ENCODE data around the gene AMOTL2.

Gene AMOTL2

DNA sequence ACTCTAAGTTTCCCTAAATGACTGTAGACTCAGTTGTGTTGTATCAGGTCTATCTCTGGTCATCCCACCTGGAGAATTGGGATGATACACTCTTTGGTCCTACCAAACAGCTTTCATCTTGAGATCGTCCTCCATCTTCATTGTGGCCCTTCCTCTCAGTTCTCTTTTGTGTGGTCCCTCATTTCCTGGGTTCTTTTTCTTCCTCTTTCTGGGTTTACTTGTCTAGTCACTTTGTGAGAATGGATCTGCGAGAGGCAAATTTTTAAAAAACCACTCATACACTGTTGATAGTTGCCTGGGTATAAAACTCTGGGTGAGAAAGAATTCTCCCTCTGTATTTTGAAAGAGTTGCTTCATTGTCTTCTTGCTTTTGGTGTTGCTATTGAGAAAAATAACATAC lies 6.0 kb upstream of the AMOTL2 start:
- in situ Hi-C loops (cut with HindIII; ENCODE audit: low sequenced_read_pairs), result no loop called here

DNA sequence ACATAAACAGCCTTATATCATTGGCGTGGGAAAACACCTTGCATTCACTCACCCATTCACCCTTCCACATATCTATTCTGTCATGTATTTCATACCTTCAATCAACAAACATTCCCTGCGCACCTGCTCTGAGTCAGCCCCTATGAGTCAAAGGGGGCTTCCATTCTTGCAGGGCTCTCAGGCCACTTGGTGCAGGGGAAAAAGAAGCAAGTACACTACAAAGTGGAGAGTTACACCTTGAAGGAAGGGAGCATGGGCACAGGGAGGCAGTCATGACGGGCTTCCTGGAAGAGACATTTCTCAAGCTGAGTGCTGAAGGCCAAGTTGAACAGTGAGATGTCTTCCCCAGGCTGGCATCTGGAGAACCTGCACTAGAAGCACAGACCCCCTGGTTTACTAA lies 4.6 kb upstream of the AMOTL2 start:
- in situ Hi-C loops (cut with HindIII; ENCODE audit: low sequenced_read_pairs), result no loop called here

DNA sequence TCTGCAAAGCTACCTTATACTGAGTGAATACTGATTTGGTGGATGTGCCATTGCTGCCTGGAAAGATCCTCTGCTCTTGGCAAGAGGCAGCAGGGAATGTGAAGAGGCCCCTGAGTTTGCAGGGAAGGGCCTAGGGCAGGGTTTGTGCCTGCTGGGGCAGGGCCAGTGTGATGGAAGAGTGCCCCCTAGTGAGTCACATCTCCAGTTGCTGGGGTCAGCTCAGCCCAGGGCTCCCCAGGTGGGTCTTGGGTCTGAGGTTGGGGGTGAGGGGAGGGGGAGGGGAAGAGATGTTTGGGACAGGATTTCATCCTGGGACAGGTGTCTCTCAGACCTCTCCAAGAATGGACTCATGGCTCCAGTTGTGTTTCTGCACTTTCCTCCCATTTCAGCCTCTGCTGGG lies 4.1 kb upstream of the AMOTL2 start:
- in situ Hi-C loops (cut with HindIII; ENCODE audit: low sequenced_read_pairs), result no loop called here

DNA sequence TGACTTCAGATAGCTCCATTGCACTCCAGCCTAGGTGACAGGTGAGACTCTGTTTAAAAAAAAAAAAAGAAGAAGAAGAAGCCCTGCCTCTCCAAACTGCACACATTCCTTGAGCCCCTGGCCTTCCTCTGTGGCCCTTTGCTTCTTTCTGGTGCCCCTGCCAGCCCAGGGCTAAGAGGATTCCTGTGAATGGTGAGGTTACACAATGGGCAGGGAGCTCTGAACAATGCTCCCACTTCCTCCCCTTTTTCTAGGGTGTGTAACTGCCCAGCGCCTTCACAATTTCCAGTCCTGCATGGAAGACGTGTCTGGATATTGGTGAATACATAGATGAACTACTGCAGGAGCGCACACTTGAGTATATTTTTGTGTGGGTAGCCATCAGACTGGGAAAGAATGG lies 3.6 kb upstream of the AMOTL2 start:
- in situ Hi-C loops (cut with HindIII; ENCODE audit: low sequenced_read_pairs), result no loop called here

DNA sequence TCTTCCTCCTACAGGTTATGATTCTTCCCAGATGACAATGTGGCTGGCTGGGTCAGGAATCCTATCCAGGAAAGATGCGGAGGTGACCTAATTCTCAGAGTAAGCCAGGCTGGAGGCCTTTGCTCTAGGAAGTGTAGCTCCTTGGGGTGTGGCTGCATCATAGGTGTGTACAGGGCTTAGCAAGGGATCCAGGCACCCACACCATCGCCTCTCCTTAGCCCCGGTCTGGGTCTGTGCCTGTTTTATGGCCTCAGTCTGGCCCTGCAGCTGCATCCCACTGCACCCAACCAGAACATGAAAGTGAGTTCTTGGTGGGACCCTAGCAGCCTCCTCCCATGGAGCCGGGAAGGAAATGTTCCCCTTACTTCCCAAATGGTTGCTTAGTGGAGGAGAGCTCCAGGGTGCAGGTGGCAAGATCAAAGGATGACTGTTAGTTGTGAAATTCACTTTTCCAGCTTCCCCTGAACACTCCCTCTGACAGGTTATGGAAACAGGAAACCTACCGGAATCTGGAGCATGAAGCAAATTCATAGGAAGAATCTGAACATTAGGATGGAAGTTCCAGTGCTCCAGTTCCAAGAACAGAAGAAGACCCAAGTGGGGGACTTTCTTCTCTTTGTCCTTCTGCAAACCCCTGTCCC lies 2.7 kb upstream of the AMOTL2 start:
- in situ Hi-C loops (cut with HindIII; ENCODE audit: low sequenced_read_pairs), result no loop called here

DNA sequence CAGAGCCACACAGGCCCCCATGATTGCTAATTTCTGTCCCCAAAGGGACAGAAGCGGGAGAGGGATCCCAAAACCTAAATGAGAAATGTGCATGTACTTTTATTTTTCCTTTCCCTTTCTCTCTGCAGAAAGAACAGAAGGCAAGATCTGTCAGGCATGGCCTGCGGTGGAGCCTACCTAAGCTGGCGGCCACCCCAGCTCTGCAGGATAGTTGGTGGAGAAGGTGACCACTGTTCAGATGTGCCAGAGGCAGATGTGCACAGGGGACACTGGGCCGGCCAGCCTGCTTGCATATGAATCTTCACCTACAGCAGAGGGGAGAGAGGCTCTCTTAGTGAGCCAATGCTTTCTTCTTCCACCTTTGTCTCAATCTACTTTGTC lies 2.1 kb upstream of the AMOTL2 start:
- in situ Hi-C loops (cut with HindIII; ENCODE audit: low sequenced_read_pairs), result no loop called here

DNA sequence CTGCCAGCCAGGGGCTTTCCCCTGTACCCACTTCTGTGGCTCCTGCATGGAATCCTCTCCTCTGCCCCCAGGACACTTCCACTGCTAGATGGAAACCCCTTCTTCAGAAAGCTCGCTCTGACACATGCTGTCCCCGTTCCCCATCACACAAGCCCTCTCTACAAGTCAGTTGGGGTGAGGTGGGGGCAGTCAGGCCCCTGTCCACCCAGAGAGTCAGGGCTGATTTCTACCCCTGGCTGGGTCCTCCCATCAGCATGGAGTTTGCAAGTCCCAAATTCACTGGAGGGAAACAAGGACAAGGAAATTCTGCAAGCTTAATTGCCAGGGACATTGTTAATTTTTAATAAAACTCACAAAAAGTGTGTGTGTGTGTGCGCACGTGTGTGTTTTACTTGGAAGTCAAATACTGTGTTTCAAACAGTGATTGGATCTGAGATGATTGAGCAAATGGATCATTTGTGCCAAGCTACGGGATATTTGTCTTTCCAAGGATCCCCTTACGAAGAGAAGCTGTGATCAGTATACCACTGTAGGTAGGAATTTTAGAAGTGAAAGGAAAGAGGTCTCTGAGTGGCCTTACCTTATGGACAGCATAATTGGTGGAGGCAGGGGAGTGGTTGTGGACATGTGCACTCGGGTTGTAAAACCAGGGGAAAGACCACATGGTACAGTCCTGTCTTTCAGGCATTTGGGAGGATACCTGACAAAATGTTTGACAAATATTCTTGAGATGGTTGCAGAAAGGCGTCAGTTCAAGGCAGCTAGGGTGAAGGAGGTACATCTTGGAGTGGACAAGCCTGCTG lies 1.5 kb upstream of the AMOTL2 start:
- in situ Hi-C loops (cut with HindIII; ENCODE audit: low sequenced_read_pairs), result no loop called here

DNA sequence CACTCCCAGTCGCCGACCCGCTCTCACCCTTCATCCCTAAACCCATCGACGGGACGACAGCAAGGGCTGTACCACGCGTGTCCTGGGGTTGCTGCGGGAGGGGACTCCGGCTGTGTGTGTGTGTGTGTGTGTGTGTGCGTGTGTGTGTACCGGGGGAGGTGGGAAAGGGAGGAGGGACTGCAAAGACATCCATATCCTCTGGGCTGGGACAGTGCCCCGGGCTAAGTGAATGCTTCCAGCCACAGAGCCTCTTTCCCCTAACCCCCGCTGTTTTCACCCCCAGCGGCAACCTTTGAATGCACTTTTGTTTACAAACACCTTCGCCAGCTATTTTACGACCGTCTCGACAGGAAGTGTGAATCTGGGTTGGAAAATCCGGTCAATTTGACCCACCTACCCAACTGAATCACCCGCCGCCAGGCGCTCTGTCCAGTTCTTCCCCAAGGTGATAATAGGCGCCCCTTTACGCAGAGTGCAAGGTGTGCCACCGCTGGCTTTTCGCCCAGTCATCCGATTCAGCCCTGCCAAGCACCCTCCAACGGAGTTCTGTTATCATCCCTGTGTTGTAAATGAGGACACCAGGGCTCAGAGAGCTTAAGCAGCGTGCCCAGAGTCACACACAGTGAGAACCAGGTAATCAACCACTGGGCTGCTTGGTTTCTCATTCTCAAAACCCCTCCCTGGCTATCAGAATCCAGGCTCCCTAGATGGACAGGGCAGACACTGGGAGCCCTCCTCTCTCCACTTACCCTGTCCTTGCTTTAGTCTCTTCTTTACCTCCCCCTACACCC lies 739 bp upstream of the AMOTL2 start:
- in situ Hi-C loops (cut with HindIII; ENCODE audit: low sequenced_read_pairs), result no loop called here

DNA sequence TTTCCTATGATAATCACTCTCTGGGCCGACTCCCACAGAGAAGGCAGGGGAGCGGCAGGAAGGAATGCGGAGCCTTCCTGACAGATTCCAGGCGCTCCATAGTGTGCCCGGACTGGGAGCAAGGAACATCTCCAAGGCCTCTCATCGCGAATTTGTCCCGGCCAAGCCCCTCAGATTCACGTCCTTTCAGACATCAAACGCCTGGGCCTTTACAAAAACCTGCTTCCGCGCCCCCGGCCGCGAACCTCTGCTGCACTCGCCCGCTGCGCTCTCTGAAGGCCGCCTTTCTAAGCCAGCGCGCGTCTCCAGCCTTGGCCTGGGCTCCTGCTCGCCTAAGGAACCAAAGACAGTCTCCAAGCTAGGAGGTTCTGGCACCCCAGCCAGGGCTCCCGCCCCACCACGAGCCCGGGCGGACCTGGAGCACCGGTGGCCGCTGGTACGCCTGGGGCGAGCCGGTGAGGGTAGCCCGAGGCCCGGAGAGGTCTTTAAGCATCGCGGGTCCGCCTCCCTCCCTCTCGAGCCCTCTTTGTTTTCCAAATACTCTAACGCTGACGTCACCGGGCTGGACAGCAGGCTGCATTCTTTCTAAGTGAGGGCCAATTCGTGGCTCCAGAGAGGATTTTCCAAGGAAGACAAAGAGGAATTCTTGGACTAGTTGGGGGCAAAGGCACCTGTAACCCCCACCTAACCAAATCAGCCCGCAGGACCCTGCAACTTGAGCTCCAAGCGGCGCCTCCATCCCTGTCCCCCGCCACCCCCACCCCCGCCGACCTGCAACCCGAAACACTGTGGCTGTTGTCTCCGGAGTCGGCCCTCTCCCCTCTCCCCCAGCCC lies 759 bp downstream of the AMOTL2 start:
- in situ Hi-C loops (cut with HindIII; ENCODE audit: low sequenced_read_pairs), result no loop called here

DNA sequence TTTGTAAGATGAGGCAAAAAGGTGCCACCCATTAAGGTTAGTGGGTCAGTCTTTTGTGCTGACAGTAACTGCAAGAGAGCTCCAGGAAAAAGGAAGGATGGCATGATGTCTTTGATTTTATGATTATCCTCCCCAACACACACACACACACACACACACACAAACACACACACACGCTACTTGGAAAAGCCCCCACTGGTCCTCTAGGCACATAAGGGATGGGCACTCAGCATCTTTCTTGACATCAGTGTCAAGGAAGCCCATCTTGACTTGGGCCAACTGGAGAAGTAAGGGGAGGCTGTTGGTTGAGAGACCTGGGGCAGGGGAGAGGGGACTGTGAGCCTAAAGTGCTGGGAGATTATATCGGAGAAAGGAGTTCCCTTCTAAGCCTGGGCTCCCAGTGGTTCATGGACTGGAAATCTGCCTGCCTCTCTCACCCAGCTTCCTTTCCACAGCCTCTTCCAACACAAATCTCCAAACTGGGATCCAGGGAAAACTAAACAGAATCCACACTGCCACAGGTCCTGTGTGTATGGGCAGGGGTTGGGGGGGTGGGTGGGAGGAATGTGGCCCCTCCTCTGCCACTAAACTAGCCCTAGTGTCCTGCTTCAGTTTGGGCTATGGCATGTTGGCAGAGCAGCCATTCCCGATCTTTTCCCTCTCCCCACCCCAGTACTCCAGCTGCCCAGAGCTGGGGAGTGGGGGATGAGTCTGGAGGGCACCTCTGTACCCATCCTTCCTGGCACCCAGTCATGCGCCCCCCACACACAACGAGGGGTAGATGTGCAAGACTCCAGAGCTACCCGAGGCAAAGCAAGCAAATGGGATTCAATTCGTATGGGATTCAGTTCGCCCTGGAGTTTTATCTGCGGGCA lies 1.6 kb downstream of the AMOTL2 start:
- in situ Hi-C loops (cut with HindIII; ENCODE audit: low sequenced_read_pairs), result no loop called here

DNA sequence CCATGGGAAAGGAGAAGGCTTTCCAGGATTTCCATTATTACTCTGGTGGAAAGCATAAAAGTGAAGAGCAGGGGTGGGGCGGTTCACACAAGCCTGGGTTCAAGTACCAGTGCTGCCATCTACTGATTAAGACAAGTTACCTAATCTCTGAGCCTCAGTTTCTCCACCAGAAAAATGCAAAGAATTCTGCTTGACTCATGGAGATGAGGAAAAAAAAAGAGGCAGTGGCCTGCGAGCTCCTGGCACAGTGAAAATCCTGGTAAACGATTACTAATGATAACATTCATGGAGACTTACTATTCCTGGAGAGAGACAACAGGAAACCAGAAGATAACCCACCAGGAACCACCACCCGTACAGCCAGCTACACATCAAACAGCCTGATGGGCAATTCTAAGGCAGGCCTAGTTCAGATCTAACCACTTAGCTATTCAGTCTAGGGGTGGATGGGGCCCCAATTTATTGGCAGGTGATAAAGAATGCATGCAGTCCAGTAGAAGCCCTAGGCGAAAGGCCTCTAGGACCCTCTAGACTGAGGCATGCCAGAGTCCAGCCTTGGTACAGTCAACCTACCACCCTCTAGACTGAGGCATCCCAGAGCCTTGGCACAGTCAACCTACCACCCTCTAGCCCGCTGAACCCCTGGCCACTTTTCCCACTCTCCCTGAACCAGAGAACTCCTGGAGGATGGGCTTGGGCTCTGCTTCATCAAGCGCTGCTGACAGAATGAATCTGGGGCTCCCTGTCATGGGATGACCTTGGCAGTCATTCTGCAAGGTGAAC lies 2.5 kb downstream of the AMOTL2 start:
- in situ Hi-C loops (cut with HindIII; ENCODE audit: low sequenced_read_pairs), result no loop called here

DNA sequence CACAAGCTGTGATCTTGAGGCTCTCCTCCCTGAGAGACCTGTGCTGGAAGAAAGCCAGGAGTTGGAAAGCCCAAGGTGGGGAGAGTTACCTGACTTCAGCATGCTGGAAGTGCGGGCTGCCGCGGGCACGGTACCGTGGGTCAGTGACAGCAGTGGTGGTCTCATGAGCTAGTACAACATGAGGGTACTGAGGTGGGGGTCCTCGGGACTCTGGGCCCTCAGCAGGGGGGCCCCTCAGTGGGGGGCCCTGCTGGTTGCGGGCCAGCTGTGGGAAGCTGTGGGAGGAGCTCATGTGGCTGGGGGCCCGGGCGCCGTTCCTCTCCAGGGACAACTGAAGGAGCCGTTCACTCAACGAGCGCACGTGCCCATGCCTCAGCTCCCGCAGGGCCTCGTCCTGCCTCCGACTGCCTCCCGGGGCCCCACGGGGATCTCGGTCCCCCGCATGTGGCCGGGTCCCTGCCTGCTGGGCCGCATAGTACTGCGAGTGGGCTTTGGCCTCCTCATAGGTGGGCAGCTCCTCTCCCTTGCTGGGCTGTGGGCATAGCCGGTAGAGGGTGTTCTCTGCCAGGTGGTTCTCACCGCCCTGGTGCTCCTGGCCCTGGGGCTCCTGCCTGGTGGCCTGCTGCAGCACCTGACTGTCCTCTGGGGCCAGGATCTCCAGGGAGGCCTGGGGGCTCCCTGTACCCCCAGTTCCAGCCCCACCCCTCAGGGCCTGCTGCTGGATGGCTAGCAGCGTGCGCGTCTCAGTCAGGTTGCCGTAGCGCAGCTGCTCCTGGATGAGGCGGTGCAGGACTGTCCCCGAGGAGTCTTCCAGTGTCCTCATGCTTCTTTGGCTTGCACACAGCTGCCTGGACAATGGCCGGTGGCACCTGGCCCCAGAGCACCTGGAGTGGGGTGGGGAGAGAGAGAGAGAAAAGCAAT lies 3.4 kb downstream of the AMOTL2 start:
- in situ Hi-C loops (cut with HindIII; ENCODE audit: low sequenced_read_pairs), result no loop called here

DNA sequence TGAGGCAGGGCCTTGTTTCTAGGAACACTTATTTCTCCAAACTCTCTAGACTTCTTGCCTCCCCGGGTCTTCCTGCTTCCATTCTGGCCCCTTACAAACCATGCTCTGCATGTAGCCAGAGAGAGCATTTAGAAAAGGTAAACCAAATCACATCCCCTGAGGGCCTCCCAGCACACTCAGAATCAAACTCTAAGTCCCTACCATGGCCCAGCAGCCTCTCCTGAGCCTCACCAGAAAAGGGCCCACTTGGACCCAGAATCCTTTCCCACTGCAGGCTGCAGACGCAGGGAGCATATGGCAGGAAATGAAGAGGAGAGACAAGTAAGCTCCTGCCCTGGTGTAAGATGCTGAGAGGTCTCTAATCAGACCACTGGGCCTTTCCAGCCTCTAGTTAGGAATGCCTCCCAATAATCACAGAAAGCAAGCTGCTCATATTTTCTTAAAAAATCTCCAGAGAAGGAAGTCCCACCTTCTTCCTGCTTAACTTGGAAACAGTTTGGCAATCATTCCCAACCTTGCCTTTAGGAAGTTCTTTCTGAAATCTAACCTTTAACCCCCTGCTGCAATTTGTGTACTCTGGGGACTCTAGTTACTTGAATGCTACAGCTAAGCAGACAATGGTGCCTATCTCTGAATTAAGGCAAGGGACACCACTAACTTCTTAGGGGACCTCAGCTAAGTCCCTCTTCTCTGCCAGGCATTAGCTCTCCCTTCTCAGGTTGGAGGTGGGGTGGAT lies 4.2 kb downstream of the AMOTL2 start:
- in situ Hi-C loops (cut with HindIII; ENCODE audit: low sequenced_read_pairs), result no loop called here

DNA sequence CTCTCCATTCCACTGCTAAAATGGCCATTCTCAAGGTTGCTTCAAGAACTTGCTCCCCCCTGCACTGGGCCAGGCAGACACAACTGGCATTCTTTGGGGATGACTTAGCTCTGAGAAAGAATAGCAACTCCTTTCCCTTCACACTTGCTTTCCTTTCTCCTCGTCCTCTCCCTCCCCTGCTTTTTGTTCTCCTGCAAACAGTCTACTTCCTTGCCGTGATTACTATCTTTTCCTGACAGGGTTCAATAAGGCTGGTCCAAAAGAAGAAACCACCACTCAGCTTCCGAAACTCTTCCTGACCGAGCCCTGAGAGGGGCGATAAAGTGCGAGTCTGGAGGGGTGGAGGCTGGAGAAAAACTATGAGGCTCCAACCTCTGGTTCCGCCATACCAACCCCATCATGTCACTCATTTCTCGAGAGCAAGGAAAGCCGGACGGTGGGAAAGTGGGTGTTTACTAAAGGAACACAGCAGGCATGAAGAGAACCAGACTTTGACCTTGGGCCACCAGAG lies 5.0 kb downstream of the AMOTL2 start:
- in situ Hi-C loops (cut with HindIII; ENCODE audit: low sequenced_read_pairs), result no loop called here

DNA sequence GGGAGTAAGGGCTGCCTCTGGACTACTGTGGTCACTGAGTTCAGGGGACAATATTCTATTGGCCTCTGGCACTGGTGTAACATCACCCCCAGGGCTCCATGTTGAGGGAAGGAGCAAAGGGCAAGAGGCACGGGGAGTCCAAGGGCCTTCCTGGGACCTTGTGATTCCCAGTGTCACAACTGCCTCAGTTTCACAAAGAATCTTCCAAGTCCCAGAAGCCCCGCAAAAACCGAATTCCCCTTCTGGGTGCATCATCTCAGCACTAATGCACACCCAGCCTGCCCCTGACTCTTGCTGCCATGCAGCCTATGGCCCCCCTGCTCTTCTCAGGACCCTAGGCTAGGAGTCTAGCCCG lies 5.5 kb downstream of the AMOTL2 start:
- in situ Hi-C loops (cut with HindIII; ENCODE audit: low sequenced_read_pairs), result no loop called here

DNA sequence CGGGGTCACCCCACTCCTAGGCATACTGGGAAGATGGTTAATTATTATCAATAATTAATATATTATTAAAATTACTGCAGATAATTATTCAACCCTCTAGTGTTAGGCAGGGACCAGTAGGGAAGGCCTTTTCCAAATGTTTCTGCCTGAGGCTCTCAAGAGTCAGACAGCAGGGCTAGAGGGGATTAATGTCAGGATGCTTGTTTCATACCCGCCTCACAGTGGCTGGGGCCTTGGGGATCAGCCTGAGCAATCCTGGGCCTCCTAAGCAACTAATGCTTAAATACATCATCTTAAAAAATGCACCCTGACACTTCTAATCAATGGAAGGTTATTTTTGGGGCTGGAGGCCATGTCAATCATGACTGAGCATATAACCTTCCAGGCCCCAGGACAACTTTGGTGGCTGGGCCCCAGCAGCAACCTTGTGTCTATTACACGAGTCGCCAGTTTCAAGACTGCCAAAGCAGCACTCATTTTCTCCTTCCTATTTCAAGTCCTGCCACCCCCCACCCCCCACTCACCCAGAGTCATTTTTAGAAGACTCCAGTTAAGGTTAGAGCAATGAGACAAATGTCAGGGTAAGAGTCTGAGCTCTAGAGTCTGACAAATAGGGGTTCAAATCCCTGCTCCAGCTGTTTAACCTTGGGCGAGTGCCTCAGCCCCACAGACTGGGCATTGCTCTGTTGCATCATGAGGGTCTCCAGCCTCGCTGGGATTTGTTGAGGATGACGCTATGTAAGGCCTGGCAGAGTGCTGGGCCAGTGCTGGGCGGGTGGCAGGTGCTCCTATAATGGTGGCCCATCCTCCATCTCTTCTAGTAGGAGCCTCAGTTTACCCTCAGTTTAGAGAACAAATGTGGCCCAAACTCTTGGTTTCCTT lies 6.1 kb downstream of the AMOTL2 start:
- in situ Hi-C loops (cut with HindIII; ENCODE audit: low sequenced_read_pairs), result no loop called here
